Kidney (tissue), 14 donors: ENCODE results near the gene SBF1. TPM values are rescaled to one million over a fixed set of nuclear protein-coding genes. Genes with fewer than 3 reads are reported as not detected.
A peak's percentile ranks its signal among the peaks of the same experiment; 100 is the strongest.

ENCODE experiments used
- DNase-seq, 5 donors: peaks; one replicate each; pipeline ENCODE4 v3.0.0-alpha.2; 2013 to 2020
- FAIRE-seq: peaks from 2 replicates; lab custom pipeline; 2012; peaks lifted over from hg19 to GRCh38; lab: Jason Lieb, UNC
- H3K27ac ChIP-seq, 2 donors: one replicate each; pipeline ENCODE4 v1.7.0; 2013; ENCODE audit warnings: low read depth in 2 of 2, low read length in 2 of 2, inconsistent platforms in 1 of 2
- H3K27me3 ChIP-seq: one replicate; pipeline ENCODE4 v1.7.1; 2013; ENCODE audit warnings: low read length, inconsistent platforms; ENCODE audit not compliant: control insufficient read depth, insufficient read depth
- H3K36me3 ChIP-seq, 3 donors: one replicate each; pipeline versions ENCODE4 v1.7.0 to v1.7.1; 2013; ENCODE audit warnings: low read length in 3 of 3, control low read depth in 1 of 3, inconsistent platforms in 1 of 3; ENCODE audit not compliant: insufficient read depth in 3 of 3, control insufficient read depth in 2 of 3
- H3K4me1 ChIP-seq, 3 donors: one replicate each; pipeline versions ENCODE4 v1.7.0 to v1.7.1; 2013; ENCODE audit warnings: low read length in 3 of 3, inconsistent platforms in 1 of 3, low read depth in 1 of 3; ENCODE audit not compliant: control insufficient read depth in 2 of 3, insufficient read depth in 2 of 3
- H3K4me3 ChIP-seq, 3 donors: one replicate each; pipeline versions ENCODE4 v1.7.0 to v1.8.1; 2013; ENCODE audit warnings: low read length in 3 of 3, control low read depth in 1 of 3, inconsistent platforms in 1 of 3
- H3K9ac ChIP-seq, 3 donors: one replicate each; pipeline versions ENCODE4 v1.7.0 to v1.7.1; 2013; ENCODE audit warnings: low read length in 3 of 3, control low read depth in 1 of 3, inconsistent platforms in 1 of 3
- H3K9me3 ChIP-seq, 3 donors: one replicate each; pipeline versions ENCODE4 v1.7.0 to v1.7.1; 2013; ENCODE audit warnings: low read length in 3 of 3, control low read depth in 1 of 3, inconsistent platforms in 1 of 3; ENCODE audit not compliant: control insufficient read depth in 2 of 3, insufficient read depth in 1 of 3
- CTCF ChIP-seq: IDR thresholded peaks from 3 replicates; pipeline ENCODE4 v1.5.1; 2012; ENCODE audit warnings: mild to moderate bottlenecking, moderate library complexity, borderline replicate concordance; ENCODE audit not compliant: insufficient read depth; ENCODE audit errors: extremely low read depth
- intact Hi-C: fragments of 100-400 bp; cut with DNase I; formaldehyde crosslinking; loops from one replicate; pipeline ENCODE4 v1.11.1; 2022
- polyA plus RNA-seq: library from polyadenylated mRNA; stranded (reverse); fragments of 350-450 nt; fragmentation: Illumina TruSeq; extraction: RNeasy Lipid Tissue Mini Kit (QIAGEN cat#74804); gene quantifications from one replicate; pipeline ENCODE4 v1.2.3, GENCODE V29; 2014; ENCODE audit warnings: low read depth, low replicate concordance; ENCODE audit not compliant: insufficient read depth
- total RNA-seq: library from RNA; stranded (reverse); fragmentation: NEBNext Ultra II Directional; extraction: Animal tissue kit (Norgen Biotek cat#: 25700); gene quantifications from one replicate; pipeline ENCODE4 v1.2.1, GENCODE V29; 2021
- donor health status: control.
- donor health status: control.
- donor health status: control.
- donor health status: control.
- donor health status: control.
- donor health status: DM: yes; HTN: yes; CAD: no.
- donor health status: Normal renal cell carcinoma (clear cell type).

The SBF1 gene
- total and polyA plus RNA-seq, 2 donors from 2014 or later: 18.1 to 73.9 TPM

DNA sequence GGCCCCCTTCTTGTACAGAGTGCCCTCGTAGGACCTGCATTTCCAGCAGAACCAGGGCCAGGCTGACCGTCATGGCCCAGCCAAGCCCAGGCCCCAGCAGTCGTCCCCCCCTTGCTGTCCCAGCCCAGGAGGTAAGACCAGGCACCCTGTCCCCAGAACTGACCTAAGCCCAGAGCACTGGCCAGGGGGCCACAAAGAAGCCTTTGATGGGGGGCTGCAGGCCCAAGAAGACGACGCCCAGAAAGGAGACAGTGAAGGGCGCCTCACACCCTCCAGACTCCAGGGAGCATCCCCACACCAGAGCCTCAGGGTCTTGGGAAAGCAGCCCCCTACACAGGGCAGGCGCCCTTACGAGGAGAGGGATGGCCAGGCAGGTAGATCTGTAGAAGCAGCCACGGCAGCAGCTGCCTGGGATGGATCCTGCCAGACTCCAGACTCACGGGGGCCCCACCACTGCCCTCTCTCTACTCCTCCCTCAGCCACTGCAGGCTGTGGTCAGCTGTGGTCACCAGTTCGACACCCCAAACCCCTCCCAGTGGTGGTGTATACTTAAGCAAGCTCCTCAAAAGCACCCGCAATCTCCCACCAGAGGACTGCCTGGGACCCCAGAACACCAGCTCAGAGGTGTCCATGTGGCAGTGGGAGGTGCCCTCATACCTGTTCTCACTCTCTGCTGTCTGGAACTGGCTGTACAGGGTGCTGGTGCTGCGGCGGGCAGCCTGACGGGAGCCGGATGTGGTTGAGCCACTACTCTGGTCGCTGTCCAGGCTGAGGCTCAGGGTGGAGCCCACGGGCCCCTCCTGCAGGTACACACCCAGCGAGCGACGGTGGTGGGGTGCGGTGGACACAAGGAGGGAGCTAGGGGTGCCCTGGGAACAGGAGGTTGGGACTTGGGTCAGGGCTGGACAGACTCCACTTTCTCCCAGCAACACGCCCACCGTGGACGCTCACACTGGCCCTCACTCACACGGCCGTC lies 27.0 kb downstream of the SBF1 start:
- no peaks in the 10 kb centered on the region for H3K9me3 ChIP-seq
- H3K27me3 ChIP-seq: no peaks in the 10 kb centered on the region
- peak in 1 of 5 donors; percentile 70 for DNase-seq
- H3K4me1 ChIP-seq: peaks cover 0 to 25% (median 22%) of the 10 kb centered on the region in 3 donors
- TF ChIP-seq CTCF: no peak
- H3K9ac ChIP-seq: no peak overlapping the region
- no peak for FAIRE-seq
- no peak overlapping the region for H3K4me3 ChIP-seq
- H3K27ac ChIP-seq: no peak overlapping the region
- intact Hi-C loops: no loop called here
- peaks cover 0 to 26% (median 7%) of the 10 kb centered on the region in 3 donors for H3K36me3 ChIP-seq

DNA sequence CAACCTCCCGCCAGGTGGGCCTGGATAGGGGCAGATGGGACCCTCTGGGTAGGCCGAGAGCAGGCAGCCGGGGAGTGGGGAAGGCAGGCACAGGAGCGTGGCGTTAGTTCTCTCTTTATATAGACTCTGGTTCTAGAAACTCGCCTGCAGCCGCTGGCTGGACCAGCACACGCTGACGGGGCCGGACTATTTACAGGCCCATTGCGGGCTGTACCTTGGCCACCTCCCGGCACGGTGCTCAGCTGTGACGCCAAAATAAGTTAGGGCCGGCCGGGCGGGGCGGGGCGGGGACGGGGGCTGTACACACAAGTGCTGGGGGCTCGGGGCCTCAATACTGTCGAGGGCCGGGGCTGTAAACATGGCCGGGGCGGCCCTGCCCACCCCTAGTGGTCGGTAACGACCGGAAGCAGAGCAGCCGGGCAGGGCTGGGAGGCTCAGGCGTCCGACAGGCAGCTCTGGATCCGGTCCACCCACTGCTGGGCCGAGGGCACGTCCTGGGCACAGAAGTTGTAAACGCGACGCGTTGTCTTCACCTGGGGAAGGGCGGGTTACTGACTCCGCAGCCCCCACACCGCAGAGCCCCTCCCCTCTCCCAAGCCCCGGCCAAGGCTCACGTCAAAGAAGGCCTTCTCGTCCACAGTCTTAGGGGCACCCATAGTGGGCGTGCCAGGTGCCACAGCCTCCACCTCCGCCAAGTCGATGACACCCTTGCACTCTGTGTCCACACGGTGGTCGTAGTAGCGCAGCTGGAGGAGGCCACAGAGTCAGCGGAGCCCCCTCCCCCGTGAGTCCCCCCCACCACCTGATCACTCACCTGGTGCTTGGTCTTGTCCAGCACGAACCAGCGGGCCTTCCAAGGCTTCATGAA lies 27.9 kb downstream of the SBF1 start:
- Histone ChIP-seq H3K9ac (no peak overlapping the region), H3K9me3 (no peaks in the 10 kb centered on the region), H3K36me3 (peaks cover 0 to 26% (median 7%) of the 10 kb centered on the region in 3 donors), H3K4me3 (no peak overlapping the region), H3K27me3 (no peaks in the 10 kb centered on the region), H3K4me1 (peaks cover 0 to 25% (median 22%) of the 10 kb centered on the region in 3 donors), H3K27ac (no peak overlapping the region)
- TF ChIP-seq CTCF: no peak
- intact Hi-C loops: no loop called here
- DNase-seq (peak in 1 of 5 donors; percentile 73), FAIRE-seq (no peak)

GRCh38 chr22:50445880-50446707 lies 28.7 kb downstream of the SBF1 start:
- Histone ChIP-seq H3K9me3 (no peaks in the 10 kb centered on the region), H3K9ac (no peak overlapping the region), H3K4me1 (peaks cover 0 to 25% (median 22%) of the 10 kb centered on the region in 3 donors), H3K4me3 (no peak overlapping the region), H3K36me3 (peaks cover 0 to 26% (median 7%) of the 10 kb centered on the region in 3 donors), H3K27me3 (no peaks in the 10 kb centered on the region), H3K27ac (peak overlapping the region in 1 of 2 donors; percentile 28)
- peak in 1 of 5 donors; percentile 68 for DNase-seq
- FAIRE-seq: no peak
- intact Hi-C loops: no loop called here
- TF ChIP-seq CTCF: no peak
